Neuron (in vitro differentiated cells): ENCODE data around the gene GJD2.

Experiments used
- H2AFZ ChIP-seq: one replicate; pipeline ENCODE4 v1.6.1; 2013; ENCODE audit warnings: low read depth, mild to moderate bottlenecking, inconsistent platforms, low read length, moderate library complexity
- H3K27me3 ChIP-seq: one replicate; pipeline ENCODE4 v1.6.1; 2013; ENCODE audit warnings: low read length; ENCODE audit not compliant: insufficient read depth
- H3K36me3 ChIP-seq: one replicate; pipeline ENCODE4 v1.6.1; 2013; ENCODE audit warnings: low read length; ENCODE audit not compliant: insufficient read depth
- H3K4me1 ChIP-seq: one replicate; pipeline ENCODE4 v1.6.1; 2013; ENCODE audit warnings: low read length; ENCODE audit not compliant: insufficient read depth
- H3K4me3 ChIP-seq: 2 replicates; pipeline ENCODE4 v1.5.1; 2013; ENCODE audit warnings: mild to moderate bottlenecking, low read length, moderate library complexity
- H3K9me3 ChIP-seq: one replicate; pipeline ENCODE4 v1.6.1; 2013; ENCODE audit warnings: low read length

The GJD2 gene

DNA sequence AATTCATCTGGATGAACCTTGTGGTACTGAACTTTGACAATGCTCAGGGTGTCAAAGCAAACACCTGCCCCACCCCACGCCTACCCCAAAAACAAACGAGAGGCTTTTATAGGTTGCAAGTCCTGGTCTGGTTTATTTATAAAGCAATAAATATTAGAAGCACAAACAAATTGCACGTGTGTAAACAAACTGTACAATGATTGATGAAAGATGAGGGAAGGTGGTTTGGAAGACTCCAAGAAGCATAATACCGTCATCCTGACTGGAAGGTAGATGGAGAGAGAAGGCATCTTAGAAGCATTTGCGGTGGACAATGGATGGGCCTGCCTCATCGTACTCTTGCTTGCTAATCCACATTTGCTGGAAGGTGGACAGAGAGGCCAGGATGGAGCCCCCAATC lies 35.3 kb upstream of the GJD2 start:
- no peak overlapping the region for H2AFZ ChIP-seq
- no peaks in the 10 kb centered on the region for H3K36me3 ChIP-seq
- H3K9me3 ChIP-seq, result no peaks in the 10 kb centered on the region
- H3K4me3 ChIP-seq, result no peak overlapping the region
- H3K27me3 ChIP-seq, result peaks cover 17% of the 10 kb centered on the region
- peaks cover 4% of the 10 kb centered on the region for H3K4me1 ChIP-seq

DNA sequence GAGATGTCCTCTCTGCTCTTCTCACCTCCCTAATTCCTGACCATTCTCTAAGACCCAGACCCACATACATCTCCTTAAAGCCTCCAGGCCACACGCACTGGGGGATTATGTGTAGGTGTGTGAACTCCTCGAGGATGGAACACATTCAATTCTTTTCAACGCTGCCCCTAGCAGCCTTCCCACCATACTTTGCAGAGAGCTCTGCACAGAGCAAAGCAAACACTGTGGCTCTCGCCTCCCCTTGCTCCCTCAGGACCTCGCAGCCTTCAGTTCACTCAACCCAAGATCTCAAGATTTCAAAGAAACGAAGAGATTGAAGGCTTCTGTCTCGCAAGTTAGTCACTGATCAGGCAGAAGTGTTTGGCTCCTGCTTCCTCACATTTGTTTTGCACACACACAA lies 34.5 kb upstream of the GJD2 start:
- Histone ChIP-seq H3K4me1 (peaks cover 4% of the 10 kb centered on the region), H2AFZ (no peak overlapping the region), H3K4me3 (no peak overlapping the region), H3K36me3 (no peaks in the 10 kb centered on the region), H3K27me3 (peaks cover 9% of the 10 kb centered on the region), H3K9me3 (no peaks in the 10 kb centered on the region)

DNA sequence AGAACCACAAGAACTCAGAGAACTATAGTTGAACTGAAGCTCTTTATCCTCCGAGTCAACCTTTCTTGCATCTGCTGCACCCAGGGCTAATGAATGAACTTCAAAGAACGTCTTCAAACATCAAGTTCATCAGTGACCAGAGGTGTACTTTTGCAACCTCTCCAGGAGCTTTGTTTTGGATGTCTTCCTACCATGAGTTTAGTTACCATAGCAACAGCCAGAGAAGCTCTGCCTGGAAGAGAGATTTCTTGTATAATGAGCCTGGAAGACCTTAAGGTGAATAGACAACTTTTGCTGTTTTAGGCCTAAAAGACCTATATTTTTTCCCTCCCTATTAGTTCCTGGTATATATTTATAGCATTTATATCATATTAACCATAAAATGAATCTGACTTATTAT lies 31.4 kb upstream of the GJD2 start:
- peaks cover 3% of the 10 kb centered on the region for H3K27me3 ChIP-seq
- no peaks in the 10 kb centered on the region for H3K36me3 ChIP-seq
- peaks cover 4% of the 10 kb centered on the region for H3K4me1 ChIP-seq
- H2AFZ ChIP-seq, result no peak overlapping the region
- H3K9me3 ChIP-seq, result no peaks in the 10 kb centered on the region
- H3K4me3 ChIP-seq, result no peak overlapping the region

DNA sequence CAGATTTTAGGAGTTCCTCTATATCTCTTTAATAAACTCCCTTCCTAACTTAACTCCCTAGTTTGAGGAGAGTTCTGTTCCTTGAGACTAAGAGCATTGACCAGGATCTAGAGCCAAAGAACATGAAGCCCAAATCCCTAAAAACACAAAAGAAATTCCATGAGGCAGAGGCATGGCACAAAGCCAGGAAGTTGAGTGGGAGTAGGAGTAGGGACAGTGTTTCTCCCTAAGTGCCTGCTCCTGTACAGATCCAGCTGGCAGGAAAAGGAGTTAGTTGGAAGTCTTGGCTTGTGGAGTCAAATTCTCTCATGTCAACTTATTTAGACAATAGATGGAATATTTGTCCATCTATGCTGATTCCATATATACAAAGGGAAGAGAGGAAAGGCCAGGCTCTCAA lies 29.2 kb upstream of the GJD2 start:
- H3K4me1 ChIP-seq, result peaks cover 4% of the 10 kb centered on the region
- no peak overlapping the region for H2AFZ ChIP-seq
- H3K36me3 ChIP-seq, result no peaks in the 10 kb centered on the region
- H3K9me3 ChIP-seq, result no peaks in the 10 kb centered on the region
- peaks cover 3% of the 10 kb centered on the region for H3K27me3 ChIP-seq
- H3K4me3 ChIP-seq, result no peak overlapping the region

DNA sequence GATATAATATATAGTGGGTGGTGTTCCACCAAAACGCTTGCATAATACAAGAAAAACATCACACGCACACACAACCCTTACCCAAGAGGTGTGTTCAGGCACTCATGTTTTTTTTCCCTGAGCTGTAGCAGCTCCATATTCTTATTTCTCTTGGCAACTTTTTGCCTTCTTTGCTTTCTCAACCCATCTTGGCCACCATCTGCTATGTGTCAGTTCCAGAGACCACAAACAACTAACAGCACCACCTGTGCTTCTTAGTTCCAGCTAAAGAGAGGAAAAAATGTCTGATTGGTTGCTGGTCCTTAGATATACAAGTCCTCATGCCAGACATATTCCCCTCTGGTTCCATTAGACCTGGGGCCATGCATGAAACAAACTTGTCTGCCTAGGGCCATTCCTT lies 28.6 kb upstream of the GJD2 start:
- H3K9me3 ChIP-seq, result no peaks in the 10 kb centered on the region
- H3K4me3 ChIP-seq, result no peak overlapping the region
- no peaks in the 10 kb centered on the region for H3K36me3 ChIP-seq
- H3K4me1 ChIP-seq, result peaks cover 4% of the 10 kb centered on the region
- no peak overlapping the region for H2AFZ ChIP-seq
- peaks cover 3% of the 10 kb centered on the region for H3K27me3 ChIP-seq

DNA sequence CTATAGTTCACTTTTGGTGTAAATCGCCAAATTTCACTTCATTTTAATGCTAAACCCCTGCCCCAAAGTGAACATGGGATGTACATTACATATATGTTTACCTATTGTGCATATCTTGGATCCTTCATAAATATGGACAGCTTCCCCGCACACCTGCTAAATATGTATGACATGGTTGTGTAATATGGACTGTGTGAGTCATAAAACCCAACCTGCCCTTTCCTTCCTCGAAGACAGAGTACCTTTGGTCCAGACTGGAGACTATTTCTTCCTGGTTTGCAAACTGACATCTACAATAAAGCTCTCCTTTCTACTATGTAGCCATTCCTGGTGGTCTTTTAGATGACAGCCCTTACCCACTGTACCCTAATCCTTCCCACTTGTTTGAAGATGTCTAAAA lies 28.1 kb upstream of the GJD2 start:
- Histone ChIP-seq H3K27me3 (peaks cover 3% of the 10 kb centered on the region), H3K4me1 (peaks cover 4% of the 10 kb centered on the region), H3K9me3 (no peaks in the 10 kb centered on the region), H2AFZ (no peak overlapping the region), H3K4me3 (no peak overlapping the region), H3K36me3 (no peaks in the 10 kb centered on the region)

DNA sequence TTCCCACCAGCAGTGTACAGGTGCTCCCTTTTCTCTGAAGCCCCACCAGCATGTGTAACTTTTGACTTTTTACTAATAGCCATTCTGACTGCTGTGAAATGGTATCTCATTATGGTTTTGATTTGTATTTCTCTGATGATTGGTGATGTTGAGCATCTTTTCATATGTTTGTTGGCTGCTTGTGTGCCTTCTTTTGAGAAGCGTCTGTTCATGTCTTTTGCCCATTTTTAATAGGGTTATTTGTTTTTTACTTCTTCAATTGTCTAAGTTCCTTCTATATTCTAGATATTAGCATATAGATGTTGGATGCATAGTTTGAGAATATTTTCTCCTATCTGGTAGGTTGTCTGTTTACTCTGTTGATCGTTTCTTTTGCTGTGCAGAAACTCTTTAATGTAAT lies 25.9 kb upstream of the GJD2 start:
- no peak overlapping the region for H2AFZ ChIP-seq
- no peaks in the 10 kb centered on the region for H3K9me3 ChIP-seq
- no peaks in the 10 kb centered on the region for H3K4me1 ChIP-seq
- H3K36me3 ChIP-seq, result no peaks in the 10 kb centered on the region
- no peak overlapping the region for H3K4me3 ChIP-seq
- H3K27me3 ChIP-seq, result no peaks in the 10 kb centered on the region

DNA sequence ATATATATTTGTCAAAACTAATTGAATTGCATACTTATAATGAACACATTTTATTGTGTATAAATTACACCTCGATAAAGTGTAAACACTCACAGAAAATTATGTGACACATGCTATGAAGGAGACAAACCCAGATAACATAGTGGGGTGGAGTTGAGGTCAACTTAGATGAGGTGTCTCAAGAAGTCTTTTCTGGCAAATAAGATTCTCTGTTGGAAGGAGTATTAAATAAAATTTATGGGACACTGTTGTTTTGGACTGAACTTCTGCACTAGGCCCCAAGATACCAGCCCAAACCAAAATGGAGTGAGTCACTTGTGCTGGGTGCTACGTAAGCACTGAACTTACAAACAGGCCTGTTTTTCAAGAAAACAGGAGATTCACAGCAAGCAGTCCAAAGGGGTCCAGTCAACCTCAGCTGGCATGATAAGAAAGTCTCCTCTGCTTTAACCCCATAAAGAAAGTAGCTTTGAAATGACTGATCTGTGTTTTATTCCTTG lies 21.9 kb upstream of the GJD2 start:
- Histone ChIP-seq H2AFZ (no peak overlapping the region), H3K4me1 (no peaks in the 10 kb centered on the region), H3K36me3 (no peaks in the 10 kb centered on the region), H3K4me3 (no peak overlapping the region), H3K9me3 (no peaks in the 10 kb centered on the region), H3K27me3 (peaks cover 8% of the 10 kb centered on the region)

DNA sequence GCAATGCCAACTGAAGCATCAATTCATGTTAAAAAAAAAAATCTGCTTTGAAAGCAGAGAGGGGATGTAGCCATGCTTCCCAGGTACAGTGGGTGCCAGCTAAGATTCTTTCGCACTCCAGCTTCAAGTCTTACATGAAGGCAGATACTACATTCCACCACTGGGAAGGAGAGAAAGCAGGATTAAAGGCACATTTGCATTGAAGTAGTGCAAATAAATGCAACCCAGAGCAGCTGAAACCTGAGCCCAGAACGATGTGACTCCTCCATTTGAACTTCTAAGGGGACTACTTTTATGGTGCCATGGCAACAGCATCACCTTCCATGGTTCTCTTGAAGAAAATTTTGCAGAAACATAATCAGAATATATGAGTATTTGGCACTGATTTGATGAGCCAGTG lies 19.1 kb upstream of the GJD2 start:
- H2AFZ ChIP-seq, result no peak overlapping the region
- no peaks in the 10 kb centered on the region for H3K36me3 ChIP-seq
- no peak overlapping the region for H3K4me3 ChIP-seq
- no peaks in the 10 kb centered on the region for H3K9me3 ChIP-seq
- H3K27me3 ChIP-seq, result peaks cover 12% of the 10 kb centered on the region
- H3K4me1 ChIP-seq, result peaks cover 8% of the 10 kb centered on the region

DNA sequence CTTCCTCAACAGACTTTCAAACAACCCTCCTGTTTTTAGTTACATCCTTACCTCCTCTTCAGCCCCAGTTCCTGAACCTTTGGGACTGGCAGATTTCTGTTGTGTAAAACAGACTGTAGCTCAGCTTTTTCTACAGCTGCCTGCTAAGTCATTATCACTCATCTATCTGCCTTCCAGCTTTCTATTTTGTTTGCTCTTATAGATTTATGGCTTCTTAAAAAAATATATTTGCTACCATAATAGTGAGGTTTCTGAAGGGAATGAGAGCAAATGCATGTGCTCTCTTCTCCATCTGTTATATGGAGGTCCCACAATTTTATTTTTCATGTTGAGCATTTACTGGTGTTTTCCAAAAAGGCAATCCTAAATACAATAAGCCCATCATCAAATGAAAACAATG lies 18.2 kb upstream of the GJD2 start:
- peaks cover 12% of the 10 kb centered on the region for H3K27me3 ChIP-seq

DNA sequence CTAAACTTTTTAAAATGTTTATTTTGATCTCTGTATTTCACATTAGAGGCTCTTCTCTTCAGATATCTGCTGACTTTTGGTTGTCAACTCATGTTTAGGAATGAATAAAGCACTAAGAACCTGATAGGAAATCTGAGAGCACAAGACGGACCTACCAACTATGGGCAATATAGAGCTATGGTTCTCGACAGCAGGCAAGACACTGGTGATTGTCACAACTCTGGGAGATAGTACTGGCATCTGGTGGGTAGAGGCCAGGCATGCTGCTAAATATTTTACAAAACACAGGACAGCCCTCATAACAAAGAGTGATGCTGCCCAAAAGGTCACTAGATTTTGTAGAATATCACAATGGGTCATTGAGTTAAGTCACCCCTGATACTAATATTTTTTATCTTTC lies 17.5 kb upstream of the GJD2 start:
- Histone ChIP-seq H3K9me3 (no peaks in the 10 kb centered on the region), H3K4me1 (peaks cover 14% of the 10 kb centered on the region), H3K36me3 (no peaks in the 10 kb centered on the region), H2AFZ (no peak overlapping the region), H3K4me3 (no peak overlapping the region), H3K27me3 (peaks cover 12% of the 10 kb centered on the region)

More for the DNA sequence above, 18.2 kb upstream of the GJD2 start:
- Histone ChIP-seq H3K9me3 (no peaks in the 10 kb centered on the region), H3K36me3 (no peaks in the 10 kb centered on the region), H2AFZ (no peak overlapping the region), H3K4me1 (peaks cover 13% of the 10 kb centered on the region), H3K4me3 (no peak overlapping the region)

DNA sequence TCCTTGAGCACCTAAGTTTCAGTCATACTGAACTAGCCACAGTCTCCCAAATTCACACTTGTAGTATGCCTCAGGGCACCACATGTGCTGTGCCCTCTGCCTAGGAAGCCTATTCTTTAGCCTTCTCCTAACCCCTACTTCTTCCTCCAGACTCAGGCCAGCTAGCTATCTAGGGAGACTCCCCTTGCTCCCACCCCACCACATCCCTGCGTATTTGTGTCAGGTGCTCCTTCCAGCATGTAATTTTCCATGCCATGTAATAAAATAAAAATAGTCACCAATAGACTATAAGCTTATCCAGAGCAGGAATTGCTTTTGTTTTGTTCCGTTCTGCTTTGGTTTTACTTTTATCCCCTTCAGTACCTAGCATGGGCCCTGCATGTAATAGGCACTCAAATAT lies 14.9 kb upstream of the GJD2 start:
- peaks cover 9% of the 10 kb centered on the region for H3K27me3 ChIP-seq
- H3K4me1 ChIP-seq, result peaks cover 14% of the 10 kb centered on the region
- no peak overlapping the region for H3K4me3 ChIP-seq
- H3K9me3 ChIP-seq, result no peaks in the 10 kb centered on the region
- H2AFZ ChIP-seq, result no peak overlapping the region
- H3K36me3 ChIP-seq, result no peaks in the 10 kb centered on the region

DNA sequence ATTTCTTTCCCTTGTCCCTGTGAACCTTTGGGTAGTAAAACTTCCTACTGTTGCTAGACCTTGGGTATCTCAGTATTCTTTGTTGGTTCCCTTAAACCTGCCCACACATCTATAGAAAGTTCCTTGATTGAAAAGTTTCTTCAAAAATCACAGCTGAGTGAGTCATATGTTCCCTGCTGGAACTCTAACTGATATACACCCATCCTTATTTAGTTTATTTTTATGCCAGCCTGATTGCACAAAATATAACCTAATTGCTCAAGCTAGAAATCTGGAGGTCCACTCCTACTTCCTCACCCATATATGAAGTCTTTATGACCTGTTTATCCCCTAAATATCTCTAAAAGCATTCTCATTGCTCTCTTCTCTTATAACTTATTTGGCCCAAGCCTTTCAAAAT lies 13.7 kb upstream of the GJD2 start:
- no peaks in the 10 kb centered on the region for H3K36me3 ChIP-seq
- peaks cover 14% of the 10 kb centered on the region for H3K4me1 ChIP-seq

DNA sequence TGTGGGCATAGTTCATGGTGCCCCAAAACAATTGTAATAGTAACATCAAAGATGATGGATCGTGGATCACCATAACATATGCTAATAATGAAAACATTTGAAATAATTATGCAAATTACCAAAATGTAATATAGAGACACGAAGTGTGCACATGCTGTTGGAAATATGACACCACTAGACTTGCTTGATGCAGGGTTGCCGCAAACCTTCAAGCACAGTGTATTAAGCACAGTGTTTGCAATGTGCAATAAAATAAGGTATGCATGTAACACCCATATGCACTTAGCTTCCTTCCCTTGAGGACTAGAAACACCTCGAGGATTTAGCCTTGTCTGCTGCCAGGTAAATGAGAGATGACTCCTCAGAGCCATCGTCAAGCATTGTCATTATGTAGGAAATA lies 10.9 kb upstream of the GJD2 start:
- no peak overlapping the region for H2AFZ ChIP-seq
- peaks cover 4% of the 10 kb centered on the region for H3K27me3 ChIP-seq
- no peaks in the 10 kb centered on the region for H3K9me3 ChIP-seq
- peaks cover 14% of the 10 kb centered on the region for H3K4me1 ChIP-seq
- H3K4me3 ChIP-seq, result no peak overlapping the region
- no peaks in the 10 kb centered on the region for H3K36me3 ChIP-seq

More for the DNA sequence above, 13.7 kb upstream of the GJD2 start:
- Histone ChIP-seq H3K27me3 (peaks cover 13% of the 10 kb centered on the region), H3K4me3 (no peak overlapping the region), H2AFZ (no peak overlapping the region), H3K9me3 (no peaks in the 10 kb centered on the region)
